ENCODE results near the gene LRRC37A2.
"Not testable (repeated sequence)": the region's sequence is repeated elsewhere in the genome, so short reads cannot be mapped to it uniquely, and the experiment has no call there.

Gene LRRC37A2

DNA sequence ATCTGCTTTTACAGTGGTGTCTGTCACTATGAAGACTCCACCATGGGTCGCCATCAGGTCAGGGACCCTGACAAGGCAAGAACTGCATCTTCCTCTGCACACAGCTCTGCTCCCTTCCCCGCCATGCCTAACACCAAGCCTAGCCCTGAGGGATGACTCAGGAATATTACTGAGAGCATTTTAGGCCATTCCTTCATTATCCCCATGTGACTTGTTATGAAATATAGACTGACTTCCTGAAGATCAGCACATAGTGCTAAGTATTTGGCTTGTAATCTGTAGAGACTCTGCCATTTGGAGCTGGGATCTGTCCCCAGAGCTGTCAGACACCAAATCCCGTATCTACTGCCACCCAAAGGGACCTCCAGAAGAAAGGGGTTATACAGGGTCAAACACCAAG lies 47.8 kb downstream of the LRRC37A2 start:
- not testable (repeated sequence) for H3K56ac ChIP-seq (ENCODE audit: low read length); H2BK15ac ChIP-seq (replicated peaks; ENCODE audit: low read depth); H4K8ac ChIP-seq (ENCODE audit: low read depth, low read length); H3K27me3 ChIP-seq (ENCODE audit: insufficient read depth, low read length, poor library complexity); H3K36me3 ChIP-seq (ENCODE audit: control insufficient read depth, insufficient read depth, low read length); H3K79me2 ChIP-seq (ENCODE audit: control insufficient read depth, insufficient read depth, low read length); H3K4me2 ChIP-seq (ENCODE audit: low read length); H2BK120ac ChIP-seq (ENCODE audit: low read depth, low read length); H3K4ac ChIP-seq (ENCODE audit: low read depth, low read length); H3K23ac ChIP-seq (ENCODE audit: low read length); H3K79me1 ChIP-seq (ENCODE audit: low read length); H2AK5ac ChIP-seq (ENCODE audit: low read length); H3K9ac ChIP-seq (ENCODE audit: low read length); H3K4me3 ChIP-seq (ENCODE audit: low read length); DNase-seq; H2BK5ac ChIP-seq (ENCODE audit: low read length); H3K4me1 ChIP-seq (ENCODE audit: control insufficient read depth, low read depth, low read length); H3K18ac ChIP-seq (ENCODE audit: low read length); H4K5ac ChIP-seq (ENCODE audit: low read length); H3K27ac ChIP-seq (ENCODE audit: low read depth, low read length)
- WGBS (ENCODE audit: extremely low coverage, insufficient coverage, low lambda C conversion rate), result no CpG with 5 or more reads among the region's 3 CpGs

DNA sequence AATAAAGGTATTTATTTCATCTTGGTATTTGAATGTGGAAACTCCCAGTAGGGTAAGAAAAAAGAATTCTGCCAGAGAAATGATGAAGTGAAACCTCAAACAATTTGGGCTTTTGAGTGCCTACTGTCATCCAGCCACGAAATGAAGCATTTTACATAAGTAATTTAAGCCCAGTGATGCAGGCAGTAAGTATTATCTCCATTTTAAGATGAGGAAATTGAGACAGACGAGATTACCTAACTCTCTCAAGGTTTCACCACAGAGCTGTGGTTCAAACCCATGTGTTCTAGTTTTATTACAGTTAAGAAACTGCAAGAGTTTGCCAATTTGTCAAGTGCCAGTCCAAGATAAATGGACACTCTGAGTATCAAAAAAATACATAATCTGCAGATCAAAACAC lies 54.0 kb downstream of the LRRC37A2 start:
- H3K9ac ChIP-seq (ENCODE audit: low read length); H3K79me1 ChIP-seq (ENCODE audit: low read length); H3K4me1 ChIP-seq (ENCODE audit: control insufficient read depth, low read depth, low read length); H3K79me2 ChIP-seq (ENCODE audit: control insufficient read depth, insufficient read depth, low read length); H2BK15ac ChIP-seq (replicated peaks; ENCODE audit: low read depth); H3K23ac ChIP-seq (ENCODE audit: low read length); H3K36me3 ChIP-seq (ENCODE audit: control insufficient read depth, insufficient read depth, low read length); H4K5ac ChIP-seq (ENCODE audit: low read length); H3K56ac ChIP-seq (ENCODE audit: low read length); DNase-seq; H3K18ac ChIP-seq (ENCODE audit: low read length); H2AK5ac ChIP-seq (ENCODE audit: low read length); H2BK5ac ChIP-seq (ENCODE audit: low read length); H2BK120ac ChIP-seq (ENCODE audit: low read depth, low read length); H4K8ac ChIP-seq (ENCODE audit: low read depth, low read length); H3K4me3 ChIP-seq (ENCODE audit: low read length); H3K27ac ChIP-seq (ENCODE audit: low read depth, low read length); H3K27me3 ChIP-seq (ENCODE audit: insufficient read depth, low read length, poor library complexity); H3K4ac ChIP-seq (ENCODE audit: low read depth, low read length); H3K4me2 ChIP-seq (ENCODE audit: low read length): not testable (repeated sequence)
- no CpG with 5 or more reads among the region's 2 CpGs for WGBS (ENCODE audit: extremely low coverage, insufficient coverage, low lambda C conversion rate)

DNA sequence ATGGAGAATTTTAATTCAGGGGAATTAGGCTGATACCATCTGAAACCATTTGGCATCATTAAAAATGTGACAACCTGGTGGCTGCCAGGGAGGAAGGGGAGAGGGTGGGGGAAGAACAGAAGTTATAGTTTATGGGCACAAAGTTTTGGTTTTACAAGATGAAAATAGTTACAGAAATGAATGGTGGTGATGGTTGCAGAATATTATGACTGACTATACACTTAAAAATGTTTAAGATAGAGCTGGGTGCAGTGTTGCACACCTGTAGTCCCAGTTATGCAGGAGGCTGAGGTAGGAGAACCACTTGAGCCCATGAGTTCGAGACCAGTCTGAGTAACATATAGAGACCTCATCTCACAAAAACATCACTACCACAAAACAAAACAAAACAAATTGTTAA lies 54.7 kb downstream of the LRRC37A2 start:
- H4K5ac ChIP-seq (ENCODE audit: low read length); H3K9ac ChIP-seq (ENCODE audit: low read length); H3K4me3 ChIP-seq (ENCODE audit: low read length); H3K27me3 ChIP-seq (ENCODE audit: insufficient read depth, low read length, poor library complexity); H2BK15ac ChIP-seq (replicated peaks; ENCODE audit: low read depth); H3K23ac ChIP-seq (ENCODE audit: low read length); H3K4me1 ChIP-seq (ENCODE audit: control insufficient read depth, low read depth, low read length); H2BK5ac ChIP-seq (ENCODE audit: low read length); H3K56ac ChIP-seq (ENCODE audit: low read length); H3K18ac ChIP-seq (ENCODE audit: low read length); H3K79me1 ChIP-seq (ENCODE audit: low read length); H3K27ac ChIP-seq (ENCODE audit: low read depth, low read length); H3K4ac ChIP-seq (ENCODE audit: low read depth, low read length); H3K79me2 ChIP-seq (ENCODE audit: control insufficient read depth, insufficient read depth, low read length); H4K8ac ChIP-seq (ENCODE audit: low read depth, low read length); H2BK120ac ChIP-seq (ENCODE audit: low read depth, low read length); H3K4me2 ChIP-seq (ENCODE audit: low read length); H2AK5ac ChIP-seq (ENCODE audit: low read length); H3K36me3 ChIP-seq (ENCODE audit: control insufficient read depth, insufficient read depth, low read length); DNase-seq: not testable (repeated sequence)
- no CpG with 5 or more reads among the region's 1 CpG for WGBS (ENCODE audit: extremely low coverage, insufficient coverage, low lambda C conversion rate)

DNA sequence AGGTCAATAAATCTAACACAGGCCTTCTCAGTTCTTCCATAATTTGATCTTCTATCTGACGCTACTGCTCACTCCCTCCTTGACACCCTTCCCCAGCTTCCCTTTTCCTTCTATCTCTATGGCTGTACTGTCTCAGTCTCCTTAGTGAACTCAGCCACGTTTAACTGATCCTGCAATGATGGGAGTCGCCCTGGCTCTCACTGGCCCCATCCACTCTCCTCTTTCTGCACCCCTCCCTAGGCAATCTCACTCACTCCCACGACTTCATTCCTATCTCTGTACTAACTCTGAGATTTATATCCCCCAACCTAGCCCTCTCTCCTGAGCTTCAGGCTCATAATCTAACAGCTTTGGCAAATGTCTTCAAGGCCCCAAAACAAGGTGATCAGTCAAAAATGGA lies 59.5 kb downstream of the LRRC37A2 start:
- H3K79me1 ChIP-seq (ENCODE audit: low read length); H4K5ac ChIP-seq (ENCODE audit: low read length); H3K79me2 ChIP-seq (ENCODE audit: control insufficient read depth, insufficient read depth, low read length); H3K4me1 ChIP-seq (ENCODE audit: control insufficient read depth, low read depth, low read length); H3K27me3 ChIP-seq (ENCODE audit: insufficient read depth, low read length, poor library complexity); H2BK5ac ChIP-seq (ENCODE audit: low read length); DNase-seq; H3K4ac ChIP-seq (ENCODE audit: low read depth, low read length); H3K23ac ChIP-seq (ENCODE audit: low read length); H3K4me2 ChIP-seq (ENCODE audit: low read length); H3K4me3 ChIP-seq (ENCODE audit: low read length); H3K18ac ChIP-seq (ENCODE audit: low read length); H3K36me3 ChIP-seq (ENCODE audit: control insufficient read depth, insufficient read depth, low read length); H3K9ac ChIP-seq (ENCODE audit: low read length); H3K27ac ChIP-seq (ENCODE audit: low read depth, low read length); H2BK120ac ChIP-seq (ENCODE audit: low read depth, low read length); H3K56ac ChIP-seq (ENCODE audit: low read length); H4K8ac ChIP-seq (ENCODE audit: low read depth, low read length); H2BK15ac ChIP-seq (replicated peaks; ENCODE audit: low read depth); H2AK5ac ChIP-seq (ENCODE audit: low read length): not testable (repeated sequence)
- no CpG with 5 or more reads among the region's 4 CpGs for WGBS (ENCODE audit: extremely low coverage, insufficient coverage, low lambda C conversion rate)

DNA sequence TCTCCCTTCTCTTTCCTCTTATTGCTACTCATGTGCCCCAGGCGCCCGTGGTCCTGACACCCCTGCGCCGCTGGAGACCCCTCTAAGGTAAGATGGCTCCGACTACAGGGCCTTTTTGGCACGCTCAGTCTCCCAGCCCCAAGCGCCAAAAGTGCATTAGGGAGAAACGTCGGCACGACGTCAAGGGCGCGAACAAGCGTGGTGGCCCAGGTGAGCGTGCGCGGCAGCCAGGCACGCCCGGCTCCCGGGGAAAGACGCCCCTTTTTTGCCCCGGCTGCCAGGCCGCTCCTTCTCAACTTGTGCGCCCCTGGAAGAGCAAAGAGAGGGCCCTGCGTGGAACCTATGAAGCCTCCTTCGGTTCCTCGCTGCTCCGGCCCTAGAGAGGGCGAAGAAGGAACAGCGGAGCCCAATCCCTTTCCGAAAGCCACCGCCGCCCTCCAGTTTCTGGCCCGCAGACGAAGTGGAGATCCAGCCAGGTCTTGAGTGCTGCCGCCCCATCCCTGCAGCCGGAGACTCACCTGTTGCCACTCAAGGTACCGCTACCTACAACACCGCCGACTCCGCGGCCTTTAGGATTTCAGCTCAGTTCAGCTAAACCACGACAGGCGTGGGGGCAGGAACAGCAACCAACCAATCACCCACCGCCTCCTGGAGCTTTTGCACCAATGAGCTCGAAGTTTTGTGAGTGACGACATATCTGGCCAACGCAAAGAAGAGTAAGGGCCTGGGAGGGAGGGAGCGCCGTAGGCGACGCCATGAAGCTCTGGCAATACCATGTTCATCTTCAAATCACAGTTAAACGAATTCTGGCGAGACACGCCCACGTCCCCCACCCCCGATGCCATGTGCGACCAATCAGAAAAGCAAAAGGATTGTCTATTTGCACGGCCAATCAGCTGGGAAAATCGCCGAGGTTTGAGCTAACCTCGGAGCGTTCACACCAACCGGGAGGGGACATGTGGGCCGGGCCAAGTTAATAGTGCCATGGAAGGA lies 67.1 kb downstream of the LRRC37A2 start, which contains the start of gene ARL17A:
ARL17A (minus strand) TSS at position 609 of the 993 bp plus-strand sequence. CDS start 3,369 bp downstream, outside the sequence.
- H4K5ac ChIP-seq (ENCODE audit: low read length); H3K23ac ChIP-seq (ENCODE audit: low read length); H3K79me2 ChIP-seq (ENCODE audit: control insufficient read depth, insufficient read depth, low read length); H3K79me1 ChIP-seq (ENCODE audit: low read length); H3K27me3 ChIP-seq (ENCODE audit: insufficient read depth, low read length, poor library complexity); H3K4me1 ChIP-seq (ENCODE audit: control insufficient read depth, low read depth, low read length); H3K56ac ChIP-seq (ENCODE audit: low read length); H2BK15ac ChIP-seq (replicated peaks; ENCODE audit: low read depth); H3K18ac ChIP-seq (ENCODE audit: low read length); H2AK5ac ChIP-seq (ENCODE audit: low read length); H3K36me3 ChIP-seq (ENCODE audit: control insufficient read depth, insufficient read depth, low read length); H2BK120ac ChIP-seq (ENCODE audit: low read depth, low read length); DNase-seq; H3K4me3 ChIP-seq (ENCODE audit: low read length); H3K4me2 ChIP-seq (ENCODE audit: low read length); H3K9ac ChIP-seq (ENCODE audit: low read length); H3K27ac ChIP-seq (ENCODE audit: low read depth, low read length); H2BK5ac ChIP-seq (ENCODE audit: low read length); H3K4ac ChIP-seq (ENCODE audit: low read depth, low read length); H4K8ac ChIP-seq (ENCODE audit: low read depth, low read length): not testable (repeated sequence)
- WGBS (ENCODE audit: extremely low coverage, insufficient coverage, low lambda C conversion rate), result no CpG with 5 or more reads among the region's 65 CpGs
